Activated T-cell treated with anti-CD3 and anti-CD28 coated beads, Interleukin-2, amount 50 U/mL, for 1 hour (primary cell): ENCODE data around the gene AIFM2.
"Not testable (repeated sequence)": the region's sequence is repeated elsewhere in the genome, so short reads cannot be mapped to it uniquely, and the experiment has no call there.

ENCODE experiments used
- DNase-seq: peaks from one replicate; pipeline ENCODE4 v3.0.0-alpha.2; 2020

AIFM2 gene

DNA sequence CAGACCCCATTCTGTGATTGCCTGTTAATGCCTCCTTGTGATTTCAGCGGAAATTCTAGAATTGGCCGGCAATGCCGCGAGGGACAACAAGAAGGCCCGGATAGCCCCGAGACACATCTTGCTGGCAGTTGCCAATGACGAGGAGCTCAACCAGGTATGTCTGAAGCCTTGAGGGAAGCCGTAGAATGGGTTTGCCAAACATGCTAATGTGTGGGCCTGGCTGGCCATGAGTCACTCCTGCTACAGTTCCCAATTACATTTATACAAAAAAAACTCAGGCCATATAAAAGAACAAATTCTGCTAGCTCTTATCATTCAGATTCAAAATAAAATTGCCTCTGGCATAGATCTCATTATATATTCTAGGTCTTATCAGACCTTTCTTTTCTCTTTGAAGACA lies 42.6 kb downstream of the AIFM2 start:
- DNase-seq, result no peak

DNA sequence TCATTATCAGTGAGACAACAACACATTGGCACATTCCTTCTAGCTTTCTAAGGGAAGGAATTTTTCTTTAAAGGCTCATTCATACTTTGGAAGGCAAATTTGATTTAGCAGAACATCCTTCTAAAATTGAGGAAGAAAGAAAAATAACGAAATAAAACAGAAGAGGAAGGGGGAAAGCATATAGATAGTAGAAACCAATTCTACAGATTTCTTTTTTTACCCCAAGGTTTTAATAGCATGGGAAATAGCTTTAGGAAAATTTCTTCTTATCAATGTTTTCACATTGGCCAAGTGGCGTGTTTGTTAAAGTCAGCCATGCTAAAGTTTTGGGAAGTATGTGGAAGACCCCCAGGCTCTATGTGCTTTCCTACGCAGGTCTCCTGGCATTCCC lies 44.3 kb downstream of the AIFM2 start:
- no peak for DNase-seq

DNA sequence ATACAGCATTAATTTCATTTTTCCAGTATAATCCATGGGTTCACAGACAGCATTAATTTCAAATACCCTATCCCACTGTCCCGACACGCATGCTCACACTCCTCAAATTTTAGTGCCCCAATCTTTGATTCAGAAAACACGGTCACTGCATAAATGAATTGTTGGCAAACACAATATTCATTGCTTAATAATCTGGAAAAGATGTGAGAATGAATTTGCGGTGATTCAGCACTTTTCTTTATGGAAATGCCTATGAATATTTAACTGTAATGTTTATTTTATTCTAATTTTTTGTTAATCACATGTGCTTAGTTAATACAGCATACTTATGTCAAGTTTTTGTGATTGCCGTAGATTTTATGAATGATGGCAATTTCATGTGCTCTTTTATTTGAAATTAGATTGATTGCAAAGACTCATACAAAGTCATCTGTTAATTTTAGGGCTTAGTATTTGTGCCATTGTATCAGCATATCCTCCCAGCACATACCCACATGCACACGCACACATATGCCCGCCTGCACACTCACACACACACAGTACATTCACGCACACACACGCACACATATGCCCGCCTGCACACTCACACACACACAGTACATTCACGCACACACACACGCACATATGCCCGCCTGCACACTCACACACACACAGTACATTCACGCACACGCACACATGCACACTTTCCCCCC lies 44.9 kb downstream of the AIFM2 start:
- no peak for DNase-seq

DNA sequence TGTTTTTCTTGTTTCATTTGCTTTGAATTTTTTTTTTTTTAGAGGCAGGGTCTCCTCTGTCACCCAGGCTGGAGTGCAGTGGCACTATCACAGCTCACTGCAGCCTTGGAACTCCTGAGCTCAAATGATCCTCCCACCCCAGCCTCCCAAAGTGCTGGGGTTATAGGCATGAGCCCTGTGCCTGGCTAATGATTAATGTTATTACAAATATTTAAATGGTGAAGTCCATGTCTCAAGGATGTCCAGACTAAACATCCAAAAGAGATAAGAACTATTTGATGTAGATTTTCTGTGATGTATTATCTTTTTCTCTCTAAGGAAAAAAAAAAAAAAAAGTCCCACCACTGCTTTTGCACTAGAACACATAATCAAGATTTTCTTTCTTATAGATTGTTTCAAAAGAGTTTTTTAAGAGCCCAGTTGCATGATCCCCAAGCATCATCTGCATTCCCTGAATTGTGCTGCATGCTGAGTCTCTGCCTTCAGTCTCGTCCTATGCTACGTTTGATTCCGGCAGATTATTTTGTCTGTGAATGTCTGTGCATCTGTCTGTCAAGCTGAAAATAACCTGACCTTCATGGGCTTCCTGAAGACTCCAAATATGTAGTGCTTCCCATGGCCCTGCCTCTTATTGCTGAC lies 46.5 kb downstream of the AIFM2 start:
- no peak for DNase-seq

DNA sequence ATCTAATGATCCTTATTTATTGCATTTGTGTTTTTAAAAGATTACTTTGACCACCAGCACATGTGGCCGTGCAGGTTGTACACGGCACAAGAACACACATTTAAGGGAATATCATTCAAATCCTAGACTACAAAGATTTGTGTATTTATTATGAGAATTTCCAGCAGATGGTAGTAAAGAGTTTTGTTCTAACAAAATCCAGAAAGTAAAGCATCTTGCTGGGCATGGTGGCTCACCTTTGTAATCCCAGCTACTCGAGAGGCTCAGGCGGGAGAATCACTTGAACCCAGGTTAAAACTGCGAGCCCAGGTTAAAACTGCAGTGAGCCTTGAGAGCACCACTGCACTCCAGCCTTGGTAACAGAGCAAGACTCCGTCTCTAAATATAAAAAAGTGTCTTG lies 48.4 kb downstream of the AIFM2 start:
- no peak for DNase-seq

DNA sequence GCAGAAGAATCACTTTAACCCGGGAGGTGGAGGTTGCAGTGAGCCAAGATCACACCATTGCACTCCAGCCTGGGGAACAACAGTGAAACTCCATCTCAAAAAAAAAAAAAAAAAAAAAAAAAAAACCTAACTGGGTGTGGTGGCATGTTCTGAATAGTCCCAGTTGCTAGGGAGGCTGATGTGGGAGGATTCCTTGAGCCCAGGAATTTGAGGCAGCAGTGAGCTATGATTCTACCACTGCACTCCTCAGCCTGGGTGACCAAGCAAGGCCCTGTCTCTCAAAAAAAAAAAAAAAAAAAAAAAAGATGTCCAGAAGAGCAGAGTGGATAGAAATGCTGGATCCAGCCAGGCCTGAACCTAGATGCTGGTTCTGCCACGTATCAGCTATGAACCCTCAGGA lies 51.8 kb downstream of the AIFM2 start:
- DNase-seq, result not testable (repeated sequence)

DNA sequence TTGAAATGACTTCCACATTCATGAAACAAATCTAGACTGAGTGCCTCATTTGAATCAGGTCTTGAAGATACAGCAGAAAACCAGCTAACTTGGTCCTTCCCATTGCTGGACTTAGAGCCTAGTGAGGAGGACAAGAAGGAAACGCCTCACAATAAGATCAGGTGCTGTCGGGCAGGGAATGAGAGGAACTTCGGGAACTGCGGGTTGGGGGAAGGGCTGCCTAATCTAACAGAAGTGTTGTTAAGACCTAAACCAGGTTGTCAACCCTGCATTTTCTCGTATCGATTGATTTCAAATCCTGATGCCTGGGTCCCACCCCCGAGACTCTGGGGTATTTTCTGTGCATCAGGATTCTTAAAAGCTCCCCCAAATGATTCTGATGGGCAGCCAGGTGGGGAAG lies 53.7 kb downstream of the AIFM2 start:
- no peak for DNase-seq

DNA sequence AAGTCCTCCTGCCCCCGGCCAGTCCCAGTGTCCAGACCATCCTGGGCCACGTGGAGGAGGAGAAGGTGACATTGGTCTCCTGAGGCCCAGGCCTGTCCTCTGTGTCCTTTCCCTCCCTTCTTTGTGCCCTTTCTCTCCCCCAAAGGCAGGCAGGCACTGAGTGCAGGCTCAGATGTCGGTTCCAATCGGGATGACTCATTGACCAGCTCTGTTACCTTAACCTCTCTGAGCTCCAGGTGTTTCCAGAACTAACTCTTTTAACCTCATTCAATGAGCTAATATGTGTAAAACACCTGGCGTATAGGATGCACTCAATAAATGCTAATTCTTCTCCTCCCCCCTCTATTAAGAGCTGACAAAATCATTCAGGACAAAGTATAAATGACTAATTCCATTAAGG lies 54.3 kb downstream of the AIFM2 start:
- DNase-seq, result no peak

DNA sequence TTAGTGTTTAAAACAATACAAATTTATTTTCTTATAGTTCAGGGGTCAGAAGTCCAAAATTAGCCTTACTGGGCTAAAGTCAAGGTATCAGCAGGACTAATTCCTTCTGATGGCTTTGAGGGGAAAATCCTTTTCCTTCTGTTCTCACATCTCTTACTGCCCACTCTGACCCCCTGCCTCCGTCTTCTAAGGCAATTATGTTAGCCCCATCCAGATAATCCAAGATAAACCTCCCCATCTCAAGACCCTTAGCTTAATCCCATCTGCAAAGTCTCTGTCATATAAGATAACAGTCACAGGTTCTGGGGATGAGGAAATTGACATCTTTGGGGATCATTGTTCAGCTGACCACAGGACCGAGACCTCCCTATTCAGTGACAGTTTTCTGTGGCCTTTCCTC lies 57.7 kb downstream of the AIFM2 start:
- no peak for DNase-seq

DNA sequence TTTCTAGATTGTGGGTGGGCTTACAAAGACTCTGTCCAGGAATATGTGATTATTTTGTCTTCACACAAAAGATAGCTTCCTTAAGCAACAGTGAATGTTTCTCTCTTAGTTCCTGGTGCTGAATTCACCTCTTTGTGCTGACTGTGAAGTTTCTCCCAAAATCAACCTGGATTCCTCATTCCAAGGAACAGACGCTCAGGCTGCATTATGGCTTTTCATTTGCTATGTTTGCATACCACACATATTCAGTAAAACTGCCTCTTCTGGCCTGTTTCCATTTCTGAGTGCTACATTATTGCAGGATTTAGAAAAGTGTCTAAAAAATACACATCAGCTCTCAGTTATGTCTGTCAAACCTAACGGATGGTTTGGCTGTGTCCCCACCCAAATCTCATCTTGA lies 58.5 kb downstream of the AIFM2 start:
- no peak for DNase-seq

DNA sequence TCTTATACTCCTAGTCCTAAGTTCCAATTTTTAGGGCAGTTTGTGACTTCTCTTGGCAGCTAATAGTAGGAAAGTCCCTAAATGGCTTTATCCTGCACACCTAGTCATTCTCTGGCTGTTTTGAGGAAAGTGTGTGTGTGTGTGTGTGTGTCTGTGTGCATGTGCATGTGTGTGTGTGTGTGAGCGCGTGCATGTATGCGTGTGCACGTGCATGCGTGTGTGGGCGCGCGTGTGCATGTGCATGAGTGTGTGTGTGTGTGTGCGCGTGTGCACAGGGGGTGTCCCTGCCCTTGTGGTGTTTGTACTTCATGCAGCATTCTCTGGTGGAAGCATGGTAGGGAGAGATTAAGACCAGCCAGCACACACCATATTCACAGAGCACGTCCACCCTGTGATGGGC lies 61.8 kb downstream of the AIFM2 start:
- DNase-seq, result no peak

DNA sequence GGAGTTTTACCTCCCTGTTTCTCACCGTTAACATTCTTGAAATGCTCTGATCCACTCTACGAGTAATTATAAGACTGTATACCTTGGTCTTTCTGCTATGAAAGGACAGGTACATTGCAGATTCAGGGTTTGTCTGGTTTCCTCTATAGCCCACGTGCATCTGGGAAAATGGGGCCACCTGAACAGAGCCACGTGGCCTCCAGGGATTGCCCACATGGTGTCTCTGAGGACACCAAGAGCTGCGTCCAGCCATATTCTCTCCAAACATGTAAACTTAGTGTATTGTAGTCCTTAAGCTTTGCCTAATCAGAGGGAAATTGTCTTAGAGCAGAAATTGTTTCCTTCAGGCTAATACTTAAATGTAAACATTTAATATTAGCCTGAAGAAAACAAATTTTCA lies 63.3 kb downstream of the AIFM2 start:
- DNase-seq, result no peak

DNA sequence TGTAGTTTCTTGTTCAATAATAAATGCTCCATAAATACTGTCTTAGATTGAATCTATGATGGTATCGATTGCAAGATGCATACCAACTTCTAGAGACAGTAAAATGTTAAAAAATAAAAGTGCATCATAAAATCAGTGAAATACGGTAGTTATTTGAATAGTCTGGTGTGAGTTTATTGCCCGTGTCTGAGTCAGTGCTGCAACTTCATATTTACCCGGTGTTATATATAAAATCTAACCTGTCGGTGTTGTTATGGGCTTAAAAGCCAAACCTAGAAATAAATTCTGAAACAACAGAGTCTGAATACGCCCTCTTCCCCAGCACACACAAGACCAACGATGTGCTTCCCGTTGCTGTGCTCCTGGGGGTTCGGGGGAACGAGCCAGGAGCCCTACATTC lies 63.7 kb downstream of the AIFM2 start:
- DNase-seq, result no peak

DNA sequence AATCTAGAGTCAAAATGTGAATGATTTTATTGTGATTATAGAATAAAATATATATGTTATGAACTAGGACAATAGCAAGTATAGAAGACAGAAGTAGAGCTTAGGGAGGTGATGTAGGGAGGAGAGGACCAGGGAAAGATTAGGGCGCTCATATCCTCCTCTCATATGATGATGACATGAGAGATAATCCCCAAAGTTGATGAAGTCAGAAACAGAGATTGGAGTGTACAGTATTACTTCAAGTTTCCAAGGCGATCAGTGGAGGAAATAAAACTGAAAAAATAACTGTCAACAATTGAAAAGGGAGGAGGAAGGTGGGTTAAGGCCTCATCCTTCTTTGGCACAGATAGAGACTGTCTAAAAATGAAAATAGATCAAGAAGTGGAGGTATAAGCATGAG lies 65.0 kb downstream of the AIFM2 start:
- no peak for DNase-seq

DNA sequence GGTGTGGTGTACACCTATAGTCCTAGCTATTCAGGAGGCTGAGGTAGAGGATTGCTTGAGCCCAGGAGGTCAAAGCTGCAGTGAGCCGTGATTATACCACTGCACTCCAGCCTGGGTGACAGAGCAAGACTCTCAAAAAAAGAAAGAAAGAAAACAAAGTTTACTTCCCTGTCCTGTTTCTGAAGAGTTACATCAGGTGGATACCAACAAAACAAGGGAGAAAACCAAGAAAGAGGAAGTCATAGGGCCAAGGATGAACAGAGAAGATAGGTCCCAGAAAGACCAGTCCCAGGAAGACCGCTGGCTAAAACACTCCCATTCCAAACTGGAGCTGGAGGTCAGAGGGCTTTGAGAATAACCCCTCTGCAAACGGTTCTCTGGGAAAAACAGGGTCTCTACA lies 66.4 kb downstream of the AIFM2 start:
- no peak for DNase-seq

DNA sequence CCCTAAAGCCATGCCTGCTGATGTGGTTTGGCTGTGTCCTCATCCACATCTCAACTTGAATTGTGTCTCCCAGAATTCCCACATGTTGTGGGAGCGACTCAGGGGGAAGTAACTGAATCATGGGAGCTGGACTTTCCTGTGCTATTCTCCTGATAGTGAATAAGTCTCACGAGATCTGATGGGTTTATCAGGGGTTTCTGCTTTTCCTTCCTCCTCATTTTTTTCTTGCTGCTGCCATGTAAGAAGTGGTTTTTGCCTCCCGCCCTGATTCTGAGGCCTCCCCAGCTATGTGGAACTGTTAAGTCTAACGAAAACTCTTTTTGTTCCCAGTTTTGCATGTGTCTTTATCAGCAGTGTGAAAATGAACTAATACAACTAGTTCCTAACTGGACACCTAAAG lies 68.1 kb downstream of the AIFM2 start:
- DNase-seq, result no peak

DNA sequence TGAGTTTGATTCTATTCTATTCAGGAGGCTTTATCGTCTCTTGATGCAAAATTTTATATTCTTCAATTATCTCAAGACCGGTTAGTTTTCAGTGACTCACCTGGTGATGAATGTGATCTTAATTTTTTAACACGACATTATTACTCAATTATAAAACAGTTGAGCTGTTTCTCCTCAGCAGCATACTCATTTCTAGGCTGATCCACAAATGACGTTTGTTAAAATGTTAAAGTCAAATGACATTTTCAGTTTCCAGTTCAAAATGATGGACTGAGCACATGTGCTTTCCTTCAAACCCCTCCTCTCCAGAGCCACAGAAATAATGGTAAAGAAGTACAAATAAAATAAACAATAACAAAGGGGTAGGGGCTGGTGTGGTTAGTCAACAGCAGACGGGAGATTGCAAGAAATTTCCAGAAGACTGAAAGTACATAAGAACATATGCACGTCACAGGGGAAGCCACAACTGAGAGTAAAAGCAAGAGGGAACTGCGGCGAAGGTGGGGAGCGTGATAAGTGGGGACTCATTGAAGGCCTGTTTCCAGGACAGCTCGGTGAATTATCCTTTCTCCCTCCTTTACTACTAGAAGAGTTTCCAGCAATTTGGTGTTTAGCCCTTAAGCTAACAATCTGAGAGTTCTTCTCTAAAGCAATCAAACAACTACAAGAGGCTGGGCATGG lies 69.1 kb downstream of the AIFM2 start:
- DNase-seq, result no peak
